HPDE6-E6E7 (cell line): Measurements from ENCODE around the gene SLC22A23.
A peak's percentile ranks its signal among the peaks of the same experiment; 100 is the strongest.

Experiments used
- DNase-seq: peaks from one replicate; pipeline ENCODE4 v3.0.0; 2011; ENCODE audit warnings: missing footprints; ENCODE audit errors: extremely low spot score

Gene SLC22A23

GRCh38 chr6:3473773-3474172 is 16.9 kb upstream of the SLC22A23 start:
- DNase-seq = no peak

GRCh38 chr6:3471711-3472110 is 14.9 kb upstream of the SLC22A23 start:
- DNase-seq = no peak

DNA sequence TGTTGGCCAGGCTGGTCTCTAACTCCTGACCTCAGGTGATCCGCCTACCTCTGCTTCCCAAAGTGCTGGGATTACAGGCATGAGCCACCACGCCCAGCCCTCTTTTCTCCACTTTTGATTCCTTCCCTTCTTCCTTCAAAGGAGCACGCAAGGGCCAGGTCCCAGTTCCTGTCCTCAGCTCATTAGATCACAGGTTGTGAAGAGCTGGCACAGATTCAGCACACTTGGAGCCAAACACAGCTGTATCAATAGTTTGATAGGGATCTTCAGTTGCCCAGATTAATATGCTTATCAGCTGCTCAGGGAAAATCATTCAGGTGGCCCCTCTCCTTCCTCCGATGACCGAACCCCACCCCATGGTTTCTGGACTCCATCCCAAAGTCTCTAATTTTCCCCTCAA is 14.4 kb upstream of the SLC22A23 start:
- DNase-seq = no peak

GRCh38 chr6:3468585-3468984 is 11.7 kb upstream of the SLC22A23 start:
- DNase-seq = no peak

DNA sequence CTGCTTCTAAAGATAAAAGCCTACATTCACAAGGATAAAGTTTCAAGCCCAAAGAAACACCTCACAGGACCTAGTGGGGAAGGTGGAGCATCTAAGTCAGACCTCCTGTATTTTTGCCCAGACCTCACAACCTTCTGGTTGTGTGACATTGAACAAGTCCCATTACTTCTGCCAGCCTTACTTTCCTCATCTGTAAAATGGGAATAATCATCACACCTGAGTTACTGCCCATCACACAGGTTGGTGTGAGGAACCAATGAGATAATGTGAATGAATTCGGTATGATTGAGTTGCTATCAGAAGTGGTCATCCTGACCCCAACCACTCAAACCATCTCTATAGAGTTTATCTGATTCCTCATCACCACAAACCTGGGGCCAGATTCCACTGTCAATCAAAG is 11.1 kb upstream of the SLC22A23 start:
- no peak for DNase-seq

- no peak for DNase-seq
Measured at GRCh38 chr6:3466488-3467219, 9.8 kb upstream of the SLC22A23 start.

DNA sequence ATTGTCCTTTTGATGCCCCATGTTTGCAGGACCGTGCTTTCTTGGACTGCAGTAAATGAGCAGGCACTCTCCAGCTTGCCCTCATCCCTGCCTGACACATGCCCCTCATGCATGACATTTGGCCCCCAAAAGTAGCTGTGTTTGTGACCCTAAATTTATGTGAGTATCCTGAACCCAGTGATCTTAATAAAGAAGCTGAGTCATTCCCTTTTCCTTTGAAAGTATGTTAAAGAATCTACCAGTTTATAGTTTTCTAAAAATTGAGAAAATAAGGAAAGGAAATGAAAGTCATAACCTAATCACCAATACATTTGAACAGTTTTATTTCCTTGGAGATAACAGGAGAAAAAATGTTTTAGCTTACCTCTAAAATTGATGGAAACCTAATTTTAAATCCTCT is 3.4 kb upstream of the SLC22A23 start:
- DNase-seq = no peak

- DNase-seq = no peak
Measured at GRCh38 chr6:3458706-3459421, 2.0 kb upstream of the SLC22A23 start.

GRCh38 chr6:3457710-3458602 is 1.1 kb upstream of the SLC22A23 start:
- DNase-seq = peak; percentile 40

GRCh38 chr6:3456395-3456897 is 404 bp downstream of the SLC22A23 start:
- DNase-seq = no peak

DNA sequence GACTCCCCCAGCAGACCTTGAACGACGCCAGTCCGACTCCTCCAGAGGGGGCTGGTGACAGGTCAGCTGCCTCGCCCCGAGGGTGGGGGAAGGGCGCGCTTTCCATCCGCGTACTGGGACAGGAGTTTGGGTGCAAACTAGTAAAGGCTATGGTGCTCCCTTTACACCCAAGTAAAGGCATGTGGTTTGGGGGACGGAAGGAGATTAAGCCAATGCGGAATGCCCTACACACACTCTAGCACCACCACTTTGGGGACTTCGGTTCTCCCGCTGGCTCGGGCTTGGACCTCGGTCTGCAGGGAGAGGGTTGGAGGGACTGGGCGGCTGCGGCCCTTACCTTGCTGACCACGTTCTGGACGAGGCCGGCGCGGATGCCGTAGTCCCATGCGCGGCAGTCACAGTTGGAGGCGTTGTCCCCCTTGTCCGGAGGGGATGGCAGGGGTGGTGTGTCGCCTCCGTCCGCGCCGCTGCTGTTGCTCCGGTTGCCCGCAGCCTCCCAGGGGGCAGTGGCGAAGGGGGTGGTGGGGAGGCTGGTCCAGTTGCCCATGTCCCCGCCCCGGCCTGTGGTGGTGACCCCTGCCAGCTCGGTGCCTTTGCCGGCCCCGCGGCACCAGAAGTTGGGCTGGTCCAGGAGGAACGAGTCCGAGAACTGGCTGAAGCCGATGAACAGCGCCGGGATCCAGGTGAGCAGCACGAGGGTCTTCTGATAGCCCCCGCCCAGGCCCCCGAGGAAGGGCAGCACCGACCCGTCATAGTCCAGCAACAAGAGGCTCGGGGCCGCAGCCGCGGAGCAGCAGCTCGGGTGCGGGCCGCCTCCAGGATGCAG is 1.1 kb downstream of the SLC22A23 start:
- peak; percentile 21 for DNase-seq

DNA sequence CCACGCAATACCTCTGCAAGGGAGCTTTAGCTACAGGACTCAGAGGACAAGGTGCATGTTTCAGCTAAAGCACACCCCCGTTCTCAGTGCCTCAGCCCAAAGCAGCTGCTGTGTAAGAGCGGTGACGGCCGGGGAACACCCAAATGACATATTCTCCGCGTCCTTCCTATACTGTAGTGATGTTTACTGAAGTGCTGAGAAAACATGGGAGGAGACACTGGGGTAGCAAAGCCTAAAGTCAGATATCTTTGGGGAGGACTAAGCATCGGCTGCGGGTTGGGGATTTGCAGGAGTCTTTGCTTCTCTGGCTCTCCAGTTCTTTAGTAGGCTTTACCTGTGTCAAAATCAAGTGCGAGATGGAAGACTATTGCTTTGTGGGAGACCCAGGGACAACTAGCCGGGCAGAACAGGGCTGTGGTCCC is 1.7 kb downstream of the SLC22A23 start:
- peak; percentile 14 for DNase-seq

GRCh38 chr6:3454273-3455010 is 2.4 kb downstream of the SLC22A23 start:
- DNase-seq = no peak

- no peak for DNase-seq
Measured at GRCh38 chr6:3453413-3454272, 3.2 kb downstream of the SLC22A23 start.

DNA sequence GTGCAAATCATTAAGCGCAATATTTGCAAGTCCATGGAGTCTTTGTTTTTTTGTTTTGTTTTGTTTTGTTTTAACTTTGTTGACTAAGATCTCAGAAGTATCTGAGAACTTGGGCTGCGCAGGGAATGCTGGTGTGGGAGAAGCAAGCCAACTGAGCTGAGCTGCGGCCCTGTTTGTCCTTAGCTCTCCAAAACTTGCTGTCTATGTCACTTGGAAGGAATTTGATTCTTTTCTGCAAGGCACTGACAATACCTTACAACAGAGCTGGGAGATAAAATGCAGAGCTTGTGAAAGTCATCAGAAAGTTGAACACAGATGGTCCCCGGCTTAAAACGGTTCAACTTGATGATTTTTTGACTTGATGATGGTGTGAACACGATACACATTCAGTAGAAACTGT is 5.4 kb downstream of the SLC22A23 start:
- DNase-seq = no peak

DNA sequence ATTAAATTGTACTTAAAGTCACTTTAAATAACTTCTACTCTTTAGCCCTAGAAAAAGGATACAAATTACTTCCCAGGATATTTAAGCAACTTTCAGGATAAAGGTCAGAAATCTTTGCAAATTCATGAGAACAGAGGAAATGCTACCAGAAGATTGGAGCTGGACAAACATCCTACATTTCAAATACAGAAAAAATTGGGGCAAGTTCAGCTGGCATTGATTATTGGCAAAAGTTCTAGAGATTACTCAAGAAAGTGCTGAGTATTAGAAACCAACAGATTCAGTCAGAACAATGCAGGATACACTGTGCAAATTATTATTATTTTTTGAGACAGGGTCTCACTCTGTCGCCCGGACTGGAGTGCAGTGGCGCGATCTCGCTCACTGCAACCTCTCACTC is 6.0 kb downstream of the SLC22A23 start:
- DNase-seq = no peak

GRCh38 chr6:3449750-3450305 is 7.0 kb downstream of the SLC22A23 start:
- no peak for DNase-seq

GRCh38 chr6:3449321-3449720 is 7.5 kb downstream of the SLC22A23 start:
- no peak for DNase-seq

DNA sequence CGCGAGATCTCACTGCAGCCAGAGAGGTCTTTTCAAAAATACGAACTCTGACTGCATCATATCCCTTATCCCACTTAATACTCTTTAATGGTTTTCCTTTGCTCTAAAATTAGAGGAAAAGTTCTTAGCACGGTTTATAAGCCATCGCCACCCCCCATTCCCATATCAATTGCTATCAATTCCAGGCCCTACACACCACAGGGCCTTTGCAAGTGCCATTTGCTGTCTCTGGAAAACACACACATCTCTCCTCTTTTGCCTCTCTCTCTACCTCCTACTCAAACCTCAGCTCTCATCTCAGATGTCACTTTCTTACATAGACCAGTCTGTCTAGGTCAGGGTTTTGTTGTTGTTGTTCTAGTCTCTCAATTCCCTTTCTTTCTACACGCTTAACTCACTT is 9.8 kb downstream of the SLC22A23 start:
- DNase-seq = no peak
